ENCODE measurements around the gene NXNL1. TPM values are rescaled to one million over a fixed set of nuclear protein-coding genes. Genes with fewer than 3 reads are reported as not detected.

Gene NXNL1
- total RNA-seq, 3 donors from 2014 or later (not counting 1 experiment from before 2014, with no cell fraction given) = not detected

DNA sequence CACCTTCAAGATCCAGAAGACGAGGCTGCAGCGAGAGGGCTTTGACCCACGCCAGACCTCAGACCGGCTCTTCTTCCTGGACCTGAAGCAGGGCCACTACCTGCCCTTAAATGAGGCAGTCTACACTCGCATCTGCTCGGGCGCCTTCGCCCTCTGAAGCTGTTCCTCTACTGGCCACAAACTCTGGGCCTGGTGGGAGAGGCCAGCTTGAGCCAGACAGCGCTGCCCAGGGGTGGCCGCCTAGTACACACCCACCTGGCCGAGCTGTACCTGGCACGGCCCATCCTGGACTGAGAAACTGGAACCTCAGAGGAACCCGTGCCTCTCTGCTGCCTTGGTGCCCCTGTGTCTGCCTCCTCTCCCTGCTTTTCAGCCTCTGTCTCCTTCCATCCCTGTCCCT lies 43.7 kb upstream of the NXNL1 start:
- Histone ChIP-seq H3K4me3 (ENCODE audit: low read length) (no peak overlapping the region), H3K4me1 (ENCODE audit: control insufficient read depth, insufficient read depth, low read length) (peaks cover 9% of the 10 kb centered on the region), H3K36me3 (ENCODE audit: control insufficient read depth, insufficient read depth, low read length) (peaks cover 6% of the 10 kb centered on the region), H3K9me3 (ENCODE audit: control insufficient read depth, insufficient read depth, low read length) (no peaks in the 10 kb centered on the region), H3K27ac (ENCODE audit: low read length) (no peak overlapping the region), H3K27me3 (ENCODE audit: control insufficient read depth, insufficient read depth, low read length) (no peaks in the 10 kb centered on the region)
- H3K27ac Mint-ChIP-seq = no peak overlapping the region
- intact Hi-C loops (cut with micrococcal nuclease) = no loop called here
- 93% methylated on average over 13 of the region's 13 CpGs for WGBS (ENCODE audit: insufficient coverage)
- DNase-seq (no peak), ATAC-seq (no peak)
- no peak for TF ChIP-seq CTCF (IDR thresholded peaks at IDR 0.05)
- H3K36me3 Mint-ChIP-seq = no peaks in the 10 kb centered on the region
- no peaks in the 10 kb centered on the region for H3K27me3 Mint-ChIP-seq (ENCODE audit: low read depth in 2 of 2)
- H3K4me3 Mint-ChIP-seq = no peak overlapping the region
- peaks cover 0 to 11% of the 10 kb centered on the region in 2 donors for H3K4me1 Mint-ChIP-seq
- H3K9me3 Mint-ChIP-seq = no peaks in the 10 kb centered on the region

DNA sequence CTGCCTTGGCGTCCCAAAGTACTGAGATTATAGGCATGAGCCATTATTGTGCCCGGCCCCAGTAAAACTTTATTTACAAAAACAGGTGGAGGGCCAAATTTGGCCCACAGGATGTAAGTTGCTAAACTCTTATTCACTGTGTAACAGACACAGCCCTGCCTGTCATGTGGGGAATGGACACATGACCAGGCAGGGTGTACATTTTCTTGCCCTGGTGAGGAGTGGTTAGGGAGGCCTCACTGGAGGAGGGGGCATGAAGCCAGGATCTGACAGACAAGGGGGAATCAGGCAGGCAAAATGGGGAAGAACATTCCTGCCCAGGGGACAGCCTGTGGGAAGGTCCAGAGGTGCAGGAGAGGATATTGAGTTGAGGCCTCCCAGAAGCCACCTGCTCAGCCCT lies 43.3 kb upstream of the NXNL1 start:
- H3K4me3 Mint-ChIP-seq = no peak overlapping the region
- intact Hi-C loops (cut with micrococcal nuclease) = no loop called here
- Histone ChIP-seq H3K4me1 (ENCODE audit: control insufficient read depth, insufficient read depth, low read length) (peaks cover 11% of the 10 kb centered on the region), H3K9me3 (ENCODE audit: control insufficient read depth, insufficient read depth, low read length) (no peaks in the 10 kb centered on the region), H3K27me3 (ENCODE audit: control insufficient read depth, insufficient read depth, low read length) (no peaks in the 10 kb centered on the region), H3K27ac (ENCODE audit: low read length) (no peak overlapping the region), H3K4me3 (ENCODE audit: low read length) (no peak overlapping the region), H3K36me3 (ENCODE audit: control insufficient read depth, insufficient read depth, low read length) (peaks cover 6% of the 10 kb centered on the region)
- H3K36me3 Mint-ChIP-seq = no peaks in the 10 kb centered on the region
- H3K27ac Mint-ChIP-seq = no peak overlapping the region
- ATAC-seq = no peak
- 89% methylated on average over 2 of the region's 2 CpGs for WGBS (ENCODE audit: insufficient coverage)
- H3K9me3 Mint-ChIP-seq = no peaks in the 10 kb centered on the region
- H3K27me3 Mint-ChIP-seq (ENCODE audit: low read depth in 2 of 2) = no peaks in the 10 kb centered on the region
- TF ChIP-seq CTCF (IDR thresholded peaks at IDR 0.05) = no peak
- no peak for DNase-seq
- peaks cover 0 to 12% of the 10 kb centered on the region in 2 donors for H3K4me1 Mint-ChIP-seq

GRCh38 chr19:17503240-17503639 lies 42.5 kb upstream of the NXNL1 start:
- H3K27me3 Mint-ChIP-seq (ENCODE audit: low read depth in 2 of 2) = no peaks in the 10 kb centered on the region

More at GRCh38 chr19:17503240-17503639, 42.5 kb upstream of the NXNL1 start:
- over 99% methylated on average over 6 of the region's 6 CpGs for WGBS (ENCODE audit: insufficient coverage)
- Histone ChIP-seq H3K36me3 (ENCODE audit: control insufficient read depth, insufficient read depth, low read length) (peaks cover 6% of the 10 kb centered on the region), H3K27me3 (ENCODE audit: control insufficient read depth, insufficient read depth, low read length) (no peaks in the 10 kb centered on the region), H3K9me3 (ENCODE audit: control insufficient read depth, insufficient read depth, low read length) (no peaks in the 10 kb centered on the region), H3K27ac (ENCODE audit: low read length) (no peak overlapping the region), H3K4me3 (ENCODE audit: low read length) (no peak overlapping the region), H3K4me1 (ENCODE audit: control insufficient read depth, insufficient read depth, low read length) (peaks cover 11% of the 10 kb centered on the region)
- Mint-ChIP-seq H3K4me1 (peaks cover 0 to 12% of the 10 kb centered on the region in 2 donors), H3K27ac (no peak overlapping the region), H3K36me3 (no peaks in the 10 kb centered on the region), H3K9me3 (no peaks in the 10 kb centered on the region), H3K4me3 (no peak overlapping the region)
- no peak for DNase-seq
- ATAC-seq = no peak
- TF ChIP-seq CTCF (IDR thresholded peaks at IDR 0.05) = no peak
- intact Hi-C loops (cut with micrococcal nuclease) = no loop called here

Data from natural killer cell (primary cell).